Measurements from ENCODE around the gene P2RY13. TPM values are rescaled to one million over a fixed set of nuclear protein-coding genes. Genes with fewer than 3 reads are reported as not detected.

The P2RY13 gene
- total RNA-seq, 2 experiments from 2014 or later = not detected

DNA sequence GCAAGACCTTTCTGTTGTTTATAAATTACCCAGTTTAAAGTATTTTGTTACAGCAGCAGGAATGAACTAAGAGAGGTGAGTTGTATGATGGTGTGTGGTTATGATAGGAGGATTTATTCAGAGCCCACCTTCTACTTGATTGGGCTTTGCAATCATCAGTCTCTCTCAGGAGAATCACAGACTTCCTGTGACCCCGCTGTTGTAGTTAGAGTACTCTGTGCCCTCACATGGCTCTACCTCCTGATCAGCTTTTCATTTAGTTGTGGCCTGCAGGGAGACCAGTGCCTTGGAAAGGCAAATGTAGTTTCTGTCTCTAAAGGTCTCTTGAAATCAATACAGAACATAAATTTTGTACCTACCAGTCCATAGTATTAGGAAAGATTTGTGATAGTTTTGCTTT is 43.4 kb downstream of the P2RY13 start:
- no TSS peak for BruUV-seq (replicated peaks)
- DNase-seq (ENCODE audit: low spot score) = no peak
- Histone ChIP-seq H3K9me2 (ENCODE audit: insufficient read depth, low read length) (no peaks in the 10 kb centered on the region), H3K4me1 (ENCODE audit: insufficient read depth, low read length, poor library complexity, severe bottlenecking) (no peaks in the 10 kb centered on the region), H3K4me3 (ENCODE audit: low read depth, low read length, poor library complexity, severe bottlenecking) (no peak overlapping the region), H3K27ac (ENCODE audit: low read depth, low read length, poor library complexity, severe bottlenecking) (no peak overlapping the region), H2AFZ (ENCODE audit: low read length) (no peak overlapping the region), H4K20me1 (ENCODE audit: insufficient read depth, low read length) (no peaks in the 10 kb centered on the region), H3K79me2 (ENCODE audit: insufficient read depth, low read depth, low read length) (no peaks in the 10 kb centered on the region), H3K4me2 (ENCODE audit: low read length) (no peak overlapping the region), H3K36me3 (ENCODE audit: insufficient read depth, low read length) (no peaks in the 10 kb centered on the region), H3K9me3 (ENCODE audit: low read length) (no peaks in the 10 kb centered on the region)
- TF ChIP-seq CTCF (conservative IDR thresholded peaks at IDR 0.05; ENCODE audit: low read length) (no peak), EZH2phosphoT487 (IDR thresholded peaks at IDR 0.05; ENCODE audit: borderline replicate concordance, low read depth, low read length) (no peak)
- ChIA-PET CTCF (ENCODE audit: unreplicated experiment) (no interaction called here), POLR2A (interaction anchor here (0.7 to 1.0 kb wide), 4 partner anchors 8 to 115 kb away, joined by 3 to 4 read pairs (median 4); no protein-coding TSS in a partner anchor)
- intact Hi-C loops (cut with micrococcal nuclease; ENCODE audit: unreplicated experiment) = no loop called here

DNA sequence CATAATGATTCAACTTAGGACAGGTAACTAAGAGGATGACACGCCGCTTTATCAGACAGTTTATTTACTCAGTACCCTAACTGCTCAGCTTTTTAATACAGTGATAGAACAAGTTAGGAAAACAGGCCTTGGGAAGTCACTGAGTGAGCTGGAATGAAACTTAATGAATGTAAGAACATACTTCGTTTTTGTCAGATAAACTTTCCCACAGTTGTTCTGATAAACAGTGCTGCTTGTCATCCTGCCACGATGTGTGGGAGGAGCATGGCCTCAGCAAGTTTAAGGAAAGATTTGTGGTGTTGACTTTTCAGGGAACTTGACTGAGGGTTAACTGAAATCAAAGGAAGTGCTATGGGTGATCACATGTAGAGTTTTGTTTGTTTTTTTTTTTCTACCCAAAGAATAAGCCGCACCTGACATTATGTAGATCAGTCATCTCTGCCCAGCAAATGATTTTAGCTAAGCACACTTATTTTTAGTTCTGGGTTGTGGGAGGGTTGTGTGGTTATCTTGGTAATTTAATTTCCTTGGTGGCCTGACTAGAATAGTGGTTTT is 45.4 kb downstream of the P2RY13 start:
- Histone ChIP-seq H3K9me2 (ENCODE audit: insufficient read depth, low read length) (no peaks in the 10 kb centered on the region), H3K9me3 (ENCODE audit: low read length) (no peaks in the 10 kb centered on the region), H3K4me1 (ENCODE audit: insufficient read depth, low read length, poor library complexity, severe bottlenecking) (no peaks in the 10 kb centered on the region), H3K79me2 (ENCODE audit: insufficient read depth, low read depth, low read length) (no peaks in the 10 kb centered on the region), H4K20me1 (ENCODE audit: insufficient read depth, low read length) (no peaks in the 10 kb centered on the region), H3K36me3 (ENCODE audit: insufficient read depth, low read length) (no peaks in the 10 kb centered on the region), H3K4me3 (ENCODE audit: low read depth, low read length, poor library complexity, severe bottlenecking) (no peak overlapping the region), H3K4me2 (ENCODE audit: low read length) (no peak overlapping the region), H2AFZ (ENCODE audit: low read length) (no peak overlapping the region), H3K27ac (ENCODE audit: low read depth, low read length, poor library complexity, severe bottlenecking) (no peak overlapping the region)
- ChIA-PET CTCF (ENCODE audit: unreplicated experiment) (no interaction called here), POLR2A (no interaction called here)
- no TSS peak for BruUV-seq (replicated peaks)
- no peak for DNase-seq (ENCODE audit: low spot score)
- intact Hi-C loops (cut with micrococcal nuclease; ENCODE audit: unreplicated experiment) = loop anchor here (1.0 kb wide), 2 partner anchors 57 to 116 kb away; no protein-coding TSS in a partner anchor
- no peak for TF ChIP-seq CTCF (conservative IDR thresholded peaks at IDR 0.05; ENCODE audit: low read length)
- no peak for TF ChIP-seq EZH2phosphoT487 (IDR thresholded peaks at IDR 0.05; ENCODE audit: borderline replicate concordance, low read depth, low read length)

- intact Hi-C loops (cut with micrococcal nuclease; ENCODE audit: unreplicated experiment) = loop anchor here (1.0 kb wide), 2 partner anchors 56 to 115 kb away; no protein-coding TSS in a partner anchor
- H3K9me3 ChIP-seq (ENCODE audit: low read length) = no peaks in the 10 kb centered on the region
- no peak overlapping the region for H3K27ac ChIP-seq (ENCODE audit: low read depth, low read length, poor library complexity, severe bottlenecking)
- H3K4me3 ChIP-seq (ENCODE audit: low read depth, low read length, poor library complexity, severe bottlenecking) = no peak overlapping the region
- POLR2A ChIA-PET = no interaction called here
- no peaks in the 10 kb centered on the region; the same call in 1 of the 2 replicates for H3K36me3 ChIP-seq (ENCODE audit: insufficient read depth, low read length)
- CTCF ChIA-PET (ENCODE audit: unreplicated experiment) = no interaction called here
- H3K4me2 ChIP-seq (ENCODE audit: low read length) = no peak overlapping the region
- TF ChIP-seq CTCF (conservative IDR thresholded peaks at IDR 0.05; ENCODE audit: low read length) (no peak), EZH2phosphoT487 (IDR thresholded peaks at IDR 0.05; ENCODE audit: borderline replicate concordance, low read depth, low read length) (no peak)
- no peaks in the 10 kb centered on the region for H3K79me2 ChIP-seq (ENCODE audit: insufficient read depth, low read depth, low read length)
- H3K9me2 ChIP-seq (ENCODE audit: insufficient read depth, low read length) = no peaks in the 10 kb centered on the region
- BruUV-seq (replicated peaks) = no TSS peak
- H2AFZ ChIP-seq (ENCODE audit: low read length) = no peak overlapping the region
- DNase-seq (ENCODE audit: low spot score) = no peak
- H4K20me1 ChIP-seq (ENCODE audit: insufficient read depth, low read length) = no peaks in the 10 kb centered on the region
- peaks cover 4% of the 10 kb centered on the region for H3K4me1 ChIP-seq (ENCODE audit: insufficient read depth, low read length, poor library complexity, severe bottlenecking)
These were observed 46.0 kb downstream of the P2RY13 start for GRCh38 chr3:151283387-151283786.
